ENCODE measurements around the gene DIDO1. TPM values are rescaled to one million over a fixed set of nuclear protein-coding genes. Genes with fewer than 3 reads are reported as not detected.

Gene DIDO1
- total and polyA plus RNA-seq, 2 of the 13 experiments (the other 11 are each of a cell fraction or from before 2014, with no cell fraction given) = 75.0 to 75.1 TPM

DNA sequence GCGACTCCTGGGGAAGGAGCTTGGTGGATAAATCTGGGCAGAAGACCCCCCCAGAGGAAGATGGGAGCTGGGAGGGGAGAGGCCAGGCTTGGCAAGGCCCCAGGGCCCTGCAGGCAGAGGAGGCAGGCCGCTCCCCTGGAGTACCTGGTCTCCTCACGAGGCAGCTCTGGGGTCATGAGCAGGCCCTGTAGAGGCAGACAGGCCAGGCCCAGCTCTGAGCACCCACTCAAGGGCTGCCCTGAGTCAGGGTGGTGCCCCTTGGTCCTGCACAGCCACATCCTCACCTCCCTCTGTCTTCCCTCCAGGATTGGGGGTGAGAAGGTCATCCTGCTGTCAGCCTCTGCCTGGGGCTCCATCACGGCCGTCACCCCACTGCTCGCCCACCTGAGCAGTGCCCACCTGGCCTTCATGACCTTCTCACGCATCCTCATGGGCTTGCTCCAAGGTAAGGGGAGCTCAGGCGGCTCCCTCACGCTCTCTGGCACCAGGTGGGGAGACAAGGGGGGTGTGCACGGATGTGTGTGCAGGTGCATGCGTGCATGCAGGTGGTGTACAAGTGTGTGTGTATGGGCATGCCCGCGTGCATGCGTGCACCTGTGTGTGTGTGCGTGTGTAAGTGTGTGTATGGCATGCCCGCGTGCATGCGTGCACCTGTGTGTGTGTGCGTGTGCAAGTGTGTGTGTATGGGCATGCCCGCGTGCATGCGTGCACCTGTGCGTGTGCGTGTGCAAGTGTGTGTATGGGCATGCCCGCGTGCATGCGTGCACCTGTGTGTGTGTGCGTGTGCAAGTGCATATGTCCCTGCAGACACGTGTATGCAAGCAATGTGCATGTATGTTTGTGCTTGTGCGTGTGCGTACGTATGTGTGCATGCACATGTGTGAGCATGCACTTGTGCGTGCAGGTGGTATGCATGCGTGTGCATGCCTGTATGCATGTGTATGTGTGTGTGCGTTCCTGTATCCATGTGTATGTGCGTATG, 31.1 kb upstream of the DIDO1 start (continued):
- TF ChIP-seq HES4 (CRISPR knock-in tag; IDR thresholded peaks at IDR 0.05; ENCODE audit: borderline replicate concordance) (0 out of 2 replicates have a peak, but pooled peaks have one; percentile 42), SOX6 (IDR thresholded peaks at IDR 0.05) (no peak), SOX6 (CRISPR knock-in tag; IDR thresholded peaks at IDR 0.05) (no peak), PHF5A (CRISPR knock-in tag; IDR thresholded peaks at IDR 0.05; ENCODE audit: low read depth, unreplicated experiment) (no peak), NRL (CRISPR knock-in tag; IDR thresholded peaks at IDR 0.05; ENCODE audit: borderline replicate concordance) (peak; percentile 40; the same call in 1 of the 2 replicates), KDM5B (CRISPR knock-in tag; IDR thresholded peaks at IDR 0.05; ENCODE audit: borderline replicate concordance) (0 out of 2 replicates have a peak, but pooled peaks have one; percentile 48), ZNF589 (CRISPR knock-in tag; conservative IDR thresholded peaks at IDR 0.05) (peak; percentile 4; the same call in 1 of the 2 replicates), HHEX (CRISPR knock-in tag; IDR thresholded peaks at IDR 0.05) (0 out of 2 replicates have a peak, but pooled peaks have one; percentile 24), JUND (CRISPR knock-in tag; IDR thresholded peaks at IDR 0.05) (peak; percentile 49; the same call in 1 of the 2 replicates), RBFOX2 (IDR thresholded peaks at IDR 0.05; ENCODE audit: low read depth, low read length) (peak; percentile 88), HOXA9 (CRISPR knock-in tag; IDR thresholded peaks at IDR 0.05; ENCODE audit: borderline replicate concordance) (0 out of 2 replicates have a peak, but pooled peaks have one; percentile 81), ZNF713 (CRISPR knock-in tag; IDR thresholded peaks at IDR 0.05) (no peak), TRIM24 (CRISPR knock-in tag; IDR thresholded peaks at IDR 0.05) (peak; percentile 46; the same call in 1 of the 2 replicates), FOXP1 (IDR thresholded peaks at IDR 0.05) (no peak), FOXP1 (CRISPR knock-in tag; IDR thresholded peaks at IDR 0.05) (no peak), TARDBP (CRISPR knock-in tag; IDR thresholded peaks at IDR 0.05) (peak; percentile 100), ZC3H4 (CRISPR knock-in tag; IDR thresholded peaks at IDR 0.05; ENCODE audit: borderline replicate concordance) (0 out of 2 replicates have a peak, but pooled peaks have one; percentile 40), KLF11 (CRISPR knock-in tag; IDR thresholded peaks at IDR 0.05) (no peak)
- TF ChIP-seq, protein P1, sequence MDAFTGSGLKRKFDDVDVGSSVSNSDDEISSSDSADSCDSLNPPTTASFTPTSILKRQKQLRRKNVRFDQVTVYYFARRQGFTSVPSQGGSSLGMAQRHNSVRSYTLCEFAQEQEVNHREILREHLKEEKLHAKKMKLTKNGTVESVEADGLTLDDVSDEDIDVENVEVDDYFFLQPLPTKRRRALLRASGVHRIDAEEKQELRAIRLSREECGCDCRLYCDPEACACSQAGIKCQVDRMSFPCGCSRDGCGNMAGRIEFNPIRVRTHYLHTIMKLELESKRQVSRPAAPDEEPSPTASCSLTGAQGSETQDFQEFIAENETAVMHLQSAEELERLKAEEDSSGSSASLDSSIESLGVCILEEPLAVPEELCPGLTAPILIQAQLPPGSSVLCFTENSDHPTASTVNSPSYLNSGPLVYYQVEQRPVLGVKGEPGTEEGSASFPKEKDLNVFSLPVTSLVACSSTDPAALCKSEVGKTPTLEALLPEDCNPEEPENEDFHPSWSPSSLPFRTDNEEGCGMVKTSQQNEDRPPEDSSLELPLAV (CRISPR knock-in tag; conservative IDR thresholded peaks at IDR 0.05; ENCODE audit: low read depth) = peak; percentile 6; the same call in 1 of the 2 replicates
- TF ChIP-seq, protein P2, sequence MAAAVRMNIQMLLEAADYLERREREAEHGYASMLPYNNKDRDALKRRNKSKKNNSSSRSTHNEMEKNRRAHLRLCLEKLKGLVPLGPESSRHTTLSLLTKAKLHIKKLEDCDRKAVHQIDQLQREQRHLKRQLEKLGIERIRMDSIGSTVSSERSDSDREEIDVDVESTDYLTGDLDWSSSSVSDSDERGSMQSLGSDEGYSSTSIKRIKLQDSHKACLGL (CRISPR knock-in tag; IDR thresholded peaks at IDR 0.05) = 0 out of 2 replicates have a peak, but pooled peaks have one; percentile 32
- TF ChIP-seq, protein P3, sequence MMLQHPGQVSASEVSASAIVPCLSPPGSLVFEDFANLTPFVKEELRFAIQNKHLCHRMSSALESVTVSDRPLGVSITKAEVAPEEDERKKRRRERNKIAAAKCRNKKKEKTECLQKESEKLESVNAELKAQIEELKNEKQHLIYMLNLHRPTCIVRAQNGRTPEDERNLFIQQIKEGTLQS (CRISPR knock-in tag; IDR thresholded peaks at IDR 0.05) = no peak
- TF ChIP-seq, protein P4, sequence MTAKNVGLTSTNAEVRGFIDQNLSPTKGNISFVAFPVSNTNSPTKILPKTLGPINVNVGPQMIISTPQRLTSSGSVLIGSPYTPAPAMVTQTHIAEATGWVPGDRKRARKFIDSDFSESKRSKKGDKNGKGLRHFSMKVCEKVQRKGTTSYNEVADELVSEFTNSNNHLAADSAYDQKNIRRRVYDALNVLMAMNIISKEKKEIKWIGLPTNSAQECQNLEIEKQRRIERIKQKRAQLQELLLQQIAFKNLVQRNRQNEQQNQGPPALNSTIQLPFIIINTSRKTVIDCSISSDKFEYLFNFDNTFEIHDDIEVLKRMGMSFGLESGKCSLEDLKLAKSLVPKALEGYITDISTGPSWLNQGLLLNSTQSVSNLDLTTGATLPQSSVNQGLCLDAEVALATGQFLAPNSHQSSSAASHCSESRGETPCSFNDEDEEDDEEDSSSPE (CRISPR knock-in tag; IDR thresholded peaks at IDR 0.05) = no peak
- TF ChIP-seq, protein P5, sequence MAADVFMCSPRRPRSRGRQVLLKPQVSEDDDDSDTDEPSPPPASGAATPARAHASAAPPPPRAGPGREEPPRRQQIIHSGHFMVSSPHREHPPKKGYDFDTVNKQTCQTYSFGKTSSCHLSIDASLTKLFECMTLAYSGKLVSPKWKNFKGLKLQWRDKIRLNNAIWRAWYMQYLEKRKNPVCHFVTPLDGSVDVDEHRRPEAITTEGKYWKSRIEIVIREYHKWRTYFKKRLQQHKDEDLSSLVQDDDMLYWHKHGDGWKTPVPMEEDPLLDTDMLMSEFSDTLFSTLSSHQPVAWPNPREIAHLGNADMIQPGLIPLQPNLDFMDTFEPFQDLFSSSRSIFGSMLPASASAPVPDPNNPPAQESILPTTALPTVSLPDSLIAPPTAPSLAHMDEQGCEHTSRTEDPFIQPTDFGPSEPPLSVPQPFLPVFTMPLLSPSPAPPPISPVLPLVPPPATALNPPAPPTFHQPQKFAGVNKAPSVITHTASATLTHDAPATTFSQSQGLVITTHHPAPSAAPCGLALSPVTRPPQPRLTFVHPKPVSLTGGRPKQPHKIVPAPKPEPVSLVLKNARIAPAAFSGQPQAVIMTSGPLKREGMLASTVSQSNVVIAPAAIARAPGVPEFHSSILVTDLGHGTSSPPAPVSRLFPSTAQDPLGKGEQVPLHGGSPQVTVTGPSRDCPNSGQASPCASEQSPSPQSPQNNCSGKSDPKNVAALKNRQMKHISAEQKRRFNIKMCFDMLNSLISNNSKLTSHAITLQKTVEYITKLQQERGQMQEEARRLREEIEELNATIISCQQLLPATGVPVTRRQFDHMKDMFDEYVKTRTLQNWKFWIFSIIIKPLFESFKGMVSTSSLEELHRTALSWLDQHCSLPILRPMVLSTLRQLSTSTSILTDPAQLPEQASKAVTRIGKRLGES (CRISPR knock-in tag; IDR thresholded peaks at IDR 0.05; ENCODE audit: borderline replicate concordance) = no peak

Data from HepG2 (cell line).